ENCODE measurements around the gene PSMD9.

GRCh38 chr12:121858662-121859572 is 29.7 kb upstream of the PSMD9 start, which contains the start of gene HPD:
- TF ChIP-seq, protein P1, sequence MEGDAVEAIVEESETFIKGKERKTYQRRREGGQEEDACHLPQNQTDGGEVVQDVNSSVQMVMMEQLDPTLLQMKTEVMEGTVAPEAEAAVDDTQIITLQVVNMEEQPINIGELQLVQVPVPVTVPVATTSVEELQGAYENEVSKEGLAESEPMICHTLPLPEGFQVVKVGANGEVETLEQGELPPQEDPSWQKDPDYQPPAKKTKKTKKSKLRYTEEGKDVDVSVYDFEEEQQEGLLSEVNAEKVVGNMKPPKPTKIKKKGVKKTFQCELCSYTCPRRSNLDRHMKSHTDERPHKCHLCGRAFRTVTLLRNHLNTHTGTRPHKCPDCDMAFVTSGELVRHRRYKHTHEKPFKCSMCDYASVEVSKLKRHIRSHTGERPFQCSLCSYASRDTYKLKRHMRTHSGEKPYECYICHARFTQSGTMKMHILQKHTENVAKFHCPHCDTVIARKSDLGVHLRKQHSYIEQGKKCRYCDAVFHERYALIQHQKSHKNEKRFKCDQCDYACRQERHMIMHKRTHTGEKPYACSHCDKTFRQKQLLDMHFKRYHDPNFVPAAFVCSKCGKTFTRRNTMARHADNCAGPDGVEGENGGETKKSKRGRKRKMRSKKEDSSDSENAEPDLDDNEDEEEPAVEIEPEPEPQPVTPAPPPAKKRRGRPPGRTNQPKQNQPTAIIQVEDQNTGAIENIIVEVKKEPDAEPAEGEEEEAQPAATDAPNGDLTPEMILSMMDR (IDR thresholded peaks at IDR 0.05; ENCODE audit: poor library complexity, severe bottlenecking), result no peak
- TF ChIP-seq REST (IDR thresholded peaks at IDR 0.05; ENCODE audit: borderline replicate concordance) (no peak), RAD21 (conservative IDR thresholded peaks at IDR 0.05) (no peak), EZH2 (IDR thresholded peaks at IDR 0.05; ENCODE audit: borderline replicate concordance, insufficient read depth, low read length, poor library complexity, severe bottlenecking) (no peak), POLR2AphosphoS5 (IDR thresholded peaks at IDR 0.05) (no peak), MXI1 (conservative IDR thresholded peaks at IDR 0.05; ENCODE audit: poor library complexity, severe bottlenecking) (no peak)
